OCI-LY3 (cell line): ENCODE results near the gene KCNMA1.

Source experiments
- H2AFZ ChIP-seq: fragments of 200-600, 300-600 bp; shearing (Covaris generic); 2 replicates; pipeline ENCODE4 v1.6.0; 2014; ENCODE audit warnings: antibody characterized with exemption, low read depth, low read length
- H3K27ac ChIP-seq: fragments of 200-600, 300-600 bp; sonication (generic); 2 replicates; pipeline ENCODE4 v1.5.1; 2014; ENCODE audit warnings: mild to moderate bottlenecking, low read length, moderate library complexity, mixed read lengths
- H3K27me3 ChIP-seq: fragments of 200-600, 300-600 bp; sonication (generic); 2 replicates; pipeline ENCODE4 v1.6.1; 2014; ENCODE audit warnings: low read depth, low read length, mixed read lengths
- H3K36me3 ChIP-seq: fragments of 200-600, 300-600 bp; sonication (generic); replicated peaks from 2 replicates; pipeline ENCODE3; 2014; ENCODE audit warnings: low read depth, low read length, mixed read lengths
- H3K4me1 ChIP-seq: fragments of 300-600, 200-600 bp; sonication (generic); 2 replicates; pipeline ENCODE4 v1.6.1; 2014; ENCODE audit warnings: low read length, mixed read lengths
- H3K4me2 ChIP-seq: fragments of 200-600, 300-600 bp; sonication (generic); 2 replicates; pipeline ENCODE4 v1.6.1; 2014; ENCODE audit warnings: low read length, mixed read lengths
- H3K4me3 ChIP-seq: fragments of 300-600, 200-600 bp; sonication (generic); 2 replicates; pipeline ENCODE4 v1.5.1; 2014; ENCODE audit warnings: antibody characterized with exemption, mild to moderate bottlenecking, low read length, moderate library complexity
- H3K79me2 ChIP-seq: fragments of 300-600, 200-600 bp; shearing (Covaris generic); 2 replicates; pipeline ENCODE4 v1.6.1; 2014; ENCODE audit warnings: mild to moderate bottlenecking, low read length, mixed read lengths
- H3K9ac ChIP-seq: fragments of 300-600, 200-600 bp; shearing (Covaris generic); 2 replicates; pipeline ENCODE4 v1.6.0; 2014; ENCODE audit warnings: mild to moderate bottlenecking, low read length, moderate library complexity
- H3K9me3 ChIP-seq: fragments of 200-600, 300-600 bp; shearing (Covaris generic); 2 replicates; pipeline ENCODE4 v1.6.1; 2014; ENCODE audit warnings: low read length, mixed read lengths; ENCODE audit not compliant: insufficient read depth
- H4K20me1 ChIP-seq: fragments of 200-600, 300-600 bp; sonication (generic); 2 replicates; pipeline ENCODE4 v1.6.1; 2016; ENCODE audit warnings: low read length, mixed read lengths; ENCODE audit not compliant: insufficient read depth
- CTCF ChIP-seq: fragments of 200-600, 300-600 bp; sonication (generic); IDR thresholded peaks from 2 replicates; pipeline ENCODE4 v1.5.1; 2014; ENCODE audit warnings: antibody characterized with exemption, low read length, low read depth
- EZH2phosphoT487 ChIP-seq: fragments of 200-600 bp; shearing (Covaris generic); IDR thresholded peaks from 2 replicates; pipeline ENCODE4 v1.6.1; 2018; ENCODE audit warnings: antibody characterized with exemption, mixed run types, low read depth

KCNMA1 gene

DNA sequence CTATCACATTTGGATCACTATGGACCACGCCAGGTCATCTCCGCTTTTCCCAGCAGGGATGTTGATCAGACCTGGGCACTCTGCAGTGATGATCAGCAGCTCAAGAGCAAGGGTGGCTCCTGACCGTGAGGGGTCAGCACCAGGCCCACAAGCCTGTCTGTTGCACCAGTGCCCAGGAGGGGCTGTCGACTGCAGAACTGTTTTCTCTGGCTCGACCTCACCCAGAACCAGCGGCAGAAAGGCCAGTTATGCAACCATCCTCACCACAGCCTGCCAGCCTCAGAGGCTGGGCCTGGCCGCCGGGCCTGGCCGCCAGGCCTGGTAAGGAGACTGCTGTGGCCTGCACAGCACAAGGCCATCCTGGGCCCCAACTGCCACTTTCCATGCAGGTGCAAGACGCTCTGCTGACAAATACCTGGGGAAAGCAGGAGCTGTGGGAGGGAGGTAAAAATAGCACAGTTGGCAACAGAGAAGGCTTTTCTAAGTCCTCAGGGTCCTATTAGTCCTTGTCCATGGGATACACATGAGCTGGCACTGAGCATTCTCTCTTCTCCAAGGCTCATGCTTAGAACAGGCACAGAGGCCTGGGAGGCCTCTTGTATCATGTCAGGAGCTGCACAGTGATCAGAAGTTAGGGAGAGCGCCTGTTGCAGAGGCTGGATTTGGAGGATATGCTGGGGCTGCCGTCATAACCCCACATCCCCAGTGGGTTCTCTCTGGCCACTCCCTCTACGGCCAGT, 17.5 kb downstream of the KCNMA1 start:
- H2AFZ ChIP-seq = no peak overlapping the region
- no peak overlapping the region for H3K4me2 ChIP-seq
- TF ChIP-seq EZH2phosphoT487 = no peak
- TF ChIP-seq CTCF = no peak
- no peak overlapping the region for H3K9ac ChIP-seq
- H3K27ac ChIP-seq = no peak overlapping the region
- no peaks in the 10 kb centered on the region for H3K9me3 ChIP-seq
- H3K4me1 ChIP-seq = peaks cover 34% of the 10 kb centered on the region
- H3K27me3 ChIP-seq = no peaks in the 10 kb centered on the region
- H3K4me3 ChIP-seq = no peak overlapping the region
- peaks cover 66% of the 10 kb centered on the region for H4K20me1 ChIP-seq
- peaks cover 86% of the 10 kb centered on the region for H3K79me2 ChIP-seq
- H3K36me3 ChIP-seq = peaks cover 16% of the 10 kb centered on the region

DNA sequence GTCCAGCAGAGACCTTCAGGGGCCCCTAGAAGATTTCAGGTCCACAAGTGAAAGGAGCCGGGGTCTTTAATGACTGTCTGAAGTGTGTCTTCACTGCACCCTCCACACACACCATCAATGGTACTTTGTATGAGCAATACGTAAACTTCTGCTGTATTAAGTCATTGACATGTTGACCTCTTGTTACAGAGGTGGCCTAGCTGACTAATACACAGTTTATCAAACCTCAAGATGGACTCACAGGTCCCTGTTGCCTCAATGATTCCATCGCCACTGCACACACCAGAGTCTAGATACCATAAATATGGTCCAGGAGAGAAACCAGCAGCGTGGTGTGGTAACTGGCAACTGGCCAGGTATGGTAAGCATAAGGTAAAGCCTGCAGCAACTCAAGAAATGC, 19.5 kb downstream of the KCNMA1 start:
- Histone ChIP-seq H3K4me3 (no peak overlapping the region), H3K9me3 (no peaks in the 10 kb centered on the region), H3K27me3 (no peaks in the 10 kb centered on the region), H2AFZ (no peak overlapping the region), H3K4me2 (no peak overlapping the region), H3K9ac (no peak overlapping the region), H3K27ac (no peak overlapping the region), H3K4me1 (peaks cover 14% of the 10 kb centered on the region), H3K79me2 (peaks cover 82% of the 10 kb centered on the region), H3K36me3 (peaks cover 16% of the 10 kb centered on the region), H4K20me1 (peaks cover 77% of the 10 kb centered on the region)
- no peak for TF ChIP-seq CTCF
- no peak for TF ChIP-seq EZH2phosphoT487

- no peak overlapping the region for H3K9ac ChIP-seq
- peaks cover 12% of the 10 kb centered on the region for H3K36me3 ChIP-seq
- H3K79me2 ChIP-seq = peaks cover 82% of the 10 kb centered on the region
- peaks cover under 1% of the 10 kb centered on the region; the same call in 1 of the 2 replicates for H3K4me1 ChIP-seq
- H4K20me1 ChIP-seq = peaks cover 83% of the 10 kb centered on the region
- H3K27ac ChIP-seq = no peak overlapping the region
- no peak overlapping the region for H2AFZ ChIP-seq
- H3K4me3 ChIP-seq = no peak overlapping the region
- no peak overlapping the region for H3K4me2 ChIP-seq
- no peaks in the 10 kb centered on the region for H3K27me3 ChIP-seq
- TF ChIP-seq CTCF (no peak), EZH2phosphoT487 (no peak)
- H3K9me3 ChIP-seq = no peaks in the 10 kb centered on the region
These were observed 20.8 kb downstream of the KCNMA1 start for GRCh38 chr10:77616766-77617165.

GRCh38 chr10:77614778-77615625, 22.6 kb downstream of the KCNMA1 start:
- no peak overlapping the region for H3K27ac ChIP-seq
- no peaks in the 10 kb centered on the region for H3K9me3 ChIP-seq
- TF ChIP-seq CTCF = no peak
- TF ChIP-seq EZH2phosphoT487 = no peak
- H2AFZ ChIP-seq = no peak overlapping the region
- no peak overlapping the region for H3K9ac ChIP-seq
- no peaks in the 10 kb centered on the region for H3K27me3 ChIP-seq
- H3K79me2 ChIP-seq = peaks cover 82% of the 10 kb centered on the region
- 0 out of 2 replicates have a peak, but pooled peaks cover under 1% of the 10 kb centered on the region for H3K4me1 ChIP-seq
- no peak overlapping the region for H3K4me2 ChIP-seq
- H3K4me3 ChIP-seq = no peak overlapping the region
- H3K36me3 ChIP-seq = peaks cover 12% of the 10 kb centered on the region
- peaks cover 90% of the 10 kb centered on the region for H4K20me1 ChIP-seq
